Smooth muscle cell (in vitro differentiated cells): ENCODE measurements around the gene LRRC8B. TPM values are rescaled to one million over a fixed set of nuclear protein-coding genes. Genes with fewer than 3 reads are reported as not detected.

ENCODE experiments used
- DNase-seq: peaks from one replicate; lab custom pipeline; 2025; ENCODE audit not compliant: unreplicated experiment; lab: John Stamatoyannopoulos, UW
- H2AFZ ChIP-seq: fragments of 200-600 bp; sonication (generic); 2 replicates; pipeline ENCODE4 v1.6.0; 2016; ENCODE audit warnings: antibody characterized with exemption, low read depth, mild to moderate bottlenecking
- H3F3A ChIP-seq: fragments of 200-600 bp; sonication (generic); 2 replicates; pipeline ENCODE4 v1.6.0; 2017; ENCODE audit warnings: antibody characterized with exemption, low read depth
- H3K27ac ChIP-seq: fragments of 200-600 bp; sonication (generic); 2 replicates; pipeline ENCODE4 v1.5.1; 2016; ENCODE audit warnings: low read depth, mild to moderate bottlenecking
- H3K27me3 ChIP-seq: fragments of 200-600 bp; sonication (generic); 2 replicates; pipeline ENCODE4 v1.6.1; 2016; ENCODE audit warnings: low read depth, mild to moderate bottlenecking
- H3K36me3 ChIP-seq: fragments of 200-600 bp; sonication (generic); 2 replicates; pipeline ENCODE4 v1.5.1; 2016; ENCODE audit warnings: low read depth
- H3K4me1 ChIP-seq: fragments of 200-600 bp; sonication (generic); 2 replicates; pipeline ENCODE4 v1.5.1; 2016; ENCODE audit warnings: low read depth
- H3K4me2 ChIP-seq: fragments of 200-600 bp; sonication (generic); 2 replicates; pipeline ENCODE4 v1.6.0; 2016; ENCODE audit warnings: mild to moderate bottlenecking
- H3K4me3 ChIP-seq: fragments of 200-600 bp; sonication (generic); 2 replicates; pipeline ENCODE4 v1.5.1; 2016; ENCODE audit warnings: mild to moderate bottlenecking
- H3K79me2 ChIP-seq: fragments of 200-600 bp; sonication (generic); 2 replicates; pipeline ENCODE4 v1.6.0; 2016; ENCODE audit warnings: low read depth, mild to moderate bottlenecking
- H3K9ac ChIP-seq: fragments of 200-600 bp; sonication (generic); 2 replicates; pipeline ENCODE4 v1.6.0; 2016; ENCODE audit warnings: low read depth
- H3K9me3 ChIP-seq: fragments of 200-600 bp; sonication (generic); replicated peaks from 2 replicates; pipeline ENCODE4 v1.5.1; 2016; ENCODE audit warnings: low read depth
- H4K20me1 ChIP-seq: fragments of 200-600 bp; sonication (generic); 2 replicates; pipeline ENCODE4 v1.6.0; 2016; ENCODE audit warnings: low read depth
- CTCF ChIP-seq: fragments of 200-600 bp; sonication (generic); IDR thresholded peaks from 2 replicates; pipeline ENCODE4 v1.5.1; 2017; ENCODE audit warnings: borderline replicate concordance, mild to moderate bottlenecking, antibody characterized with exemption; ENCODE audit not compliant: insufficient read depth, poor library complexity, severe bottlenecking
- WGBS: methylation state at CpG from one replicate; pipeline ENCODE4 v1.1.7; 2016; ENCODE audit warnings: low lambda C conversion rate; 5-methylcytosine and 5-hydroxymethylcytosine counted together
- polyA plus RNA-seq: library from polyadenylated mRNA; unstranded; fragments of >200 nt; fragmentation: Nextera tagmentation; extraction: Ambion mirVana; gene quantifications from 2 replicates; pipeline ENCODE4 v1.2.1, GENCODE V29; 2016
- total RNA-seq: library from RNA; depleted of rRNA; stranded (reverse); fragments of >200 nt; gene quantifications from 2 replicates; pipeline ENCODE4 v1.2.3, GENCODE V29; 2014

Gene LRRC8B
- total and polyA plus RNA-seq, 2 experiments from 2014 or later = 1.5 to 4.6 TPM

- Histone ChIP-seq H3K79me2 (no peaks in the 10 kb centered on the region), H3K4me2 (no peak overlapping the region), H4K20me1 (no peaks in the 10 kb centered on the region), H3K27ac (no peak overlapping the region), H3K9ac (no peak overlapping the region), H3K9me3 (no peaks in the 10 kb centered on the region), H2AFZ (no peak overlapping the region), H3K36me3 (no peaks in the 10 kb centered on the region), H3K27me3 (no peaks in the 10 kb centered on the region), H3F3A (peaks cover 9% of the 10 kb centered on the region), H3K4me3 (no peak overlapping the region), H3K4me1 (no peaks in the 10 kb centered on the region)
- TF ChIP-seq CTCF = peak; percentile 24
- no peak for DNase-seq
- WGBS = 43% methylated on average over 3 of the region's 3 CpGs
Observed at GRCh38 chr1:89622895-89623294, 98.3 kb downstream of the LRRC8B start.

DNA sequence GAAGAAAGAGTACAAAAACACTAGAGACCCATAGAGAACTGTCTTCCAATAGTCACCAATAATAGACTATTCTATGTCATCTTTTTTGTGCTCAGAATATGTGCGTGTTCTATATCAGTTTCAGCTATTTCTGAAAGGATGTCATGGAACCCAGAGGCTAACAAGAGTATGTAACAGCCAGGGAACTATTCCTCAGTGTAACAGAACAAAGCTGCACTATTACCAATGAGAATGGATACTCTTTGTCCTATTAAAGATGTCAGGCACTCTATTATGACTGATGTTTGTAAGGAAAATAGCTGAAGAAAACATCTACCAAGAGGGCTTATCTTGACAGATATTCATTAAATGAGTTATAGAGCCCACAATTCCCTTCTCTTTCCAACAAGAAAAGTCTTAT, 99.7 kb downstream of the LRRC8B start:
- Histone ChIP-seq H3K27ac (no peak overlapping the region), H3K9ac (no peak overlapping the region), H3K9me3 (no peaks in the 10 kb centered on the region), H4K20me1 (no peaks in the 10 kb centered on the region), H3F3A (peaks cover 9% of the 10 kb centered on the region), H3K79me2 (no peaks in the 10 kb centered on the region), H3K4me1 (no peaks in the 10 kb centered on the region), H3K36me3 (no peaks in the 10 kb centered on the region), H2AFZ (no peak overlapping the region), H3K4me3 (no peak overlapping the region), H3K27me3 (no peaks in the 10 kb centered on the region), H3K4me2 (no peak overlapping the region)
- 91% methylated on average over 1 of the region's 1 CpG for WGBS
- no peak for DNase-seq
- TF ChIP-seq CTCF = no peak

DNA sequence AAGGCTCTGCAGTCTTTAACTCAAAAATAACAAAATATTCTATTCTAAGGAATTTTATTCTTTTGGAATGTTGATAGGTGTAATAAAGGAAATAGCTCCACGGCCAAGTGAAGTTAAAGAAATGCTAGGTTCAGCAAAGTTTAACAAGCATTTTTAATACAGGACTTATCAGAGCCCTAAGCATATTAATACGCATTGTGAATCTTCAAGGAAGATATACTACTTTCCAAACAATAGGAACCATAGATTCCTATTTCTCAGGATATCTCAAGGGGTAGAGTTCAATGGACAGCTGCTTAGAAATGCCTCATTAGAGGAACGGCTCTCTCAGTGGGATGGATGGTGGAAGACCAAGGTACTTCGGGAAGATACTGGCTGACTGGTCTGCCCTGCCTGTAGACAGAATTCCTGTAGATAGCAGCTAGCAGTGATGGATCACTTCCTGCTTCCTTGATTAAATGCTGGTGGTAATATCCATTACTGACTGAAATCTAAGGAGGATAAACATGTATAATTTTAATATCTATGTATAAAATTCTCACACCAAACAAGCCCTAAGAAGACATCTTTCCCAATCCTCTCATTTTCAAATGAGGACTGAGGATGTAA, 100.2 kb downstream of the LRRC8B start:
- H2AFZ ChIP-seq = no peak overlapping the region
- H3F3A ChIP-seq = peaks cover 9% of the 10 kb centered on the region
- DNase-seq = no peak
- H3K27me3 ChIP-seq = no peaks in the 10 kb centered on the region
- no peak overlapping the region for H3K27ac ChIP-seq
- no peak for TF ChIP-seq CTCF
- H3K79me2 ChIP-seq = no peaks in the 10 kb centered on the region
- H3K4me1 ChIP-seq = no peaks in the 10 kb centered on the region
- H3K4me2 ChIP-seq = no peak overlapping the region
- WGBS = 94% methylated on average over 4 of the region's 4 CpGs
- no peak overlapping the region for H3K4me3 ChIP-seq
- no peak overlapping the region for H3K9ac ChIP-seq
- H3K9me3 ChIP-seq = no peaks in the 10 kb centered on the region
- H4K20me1 ChIP-seq = no peaks in the 10 kb centered on the region
- no peaks in the 10 kb centered on the region for H3K36me3 ChIP-seq

DNA sequence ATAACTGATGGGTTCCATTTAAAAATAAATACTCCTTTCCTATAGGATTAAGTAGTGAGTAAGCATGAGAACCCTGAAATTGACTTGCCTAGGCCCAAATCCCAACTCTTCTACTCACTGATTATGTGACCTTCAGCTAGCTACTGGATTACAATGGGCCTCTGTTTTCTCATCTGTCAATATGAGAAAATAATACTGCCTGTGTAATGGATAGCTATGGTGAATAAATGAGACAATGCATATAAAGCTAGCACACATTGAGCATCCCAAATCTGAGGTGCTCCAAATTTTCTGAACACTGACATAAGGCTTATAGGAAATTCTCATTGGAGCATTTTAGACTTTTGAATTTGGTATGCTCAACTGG, 103.0 kb downstream of the LRRC8B start:
- TF ChIP-seq CTCF = no peak
- no peak for DNase-seq
- H3F3A ChIP-seq = peaks cover 9% of the 10 kb centered on the region
- peaks cover 7% of the 10 kb centered on the region for H3K4me1 ChIP-seq
- H3K4me3 ChIP-seq = no peak overlapping the region
- H3K9ac ChIP-seq = no peak overlapping the region
- H4K20me1 ChIP-seq = no peaks in the 10 kb centered on the region
- H3K27ac ChIP-seq = no peak overlapping the region
- H3K79me2 ChIP-seq = no peaks in the 10 kb centered on the region
- no peaks in the 10 kb centered on the region for H3K36me3 ChIP-seq
- no peaks in the 10 kb centered on the region for H3K9me3 ChIP-seq
- H3K4me2 ChIP-seq = no peak overlapping the region
- H2AFZ ChIP-seq = no peak overlapping the region
- no peaks in the 10 kb centered on the region for H3K27me3 ChIP-seq
